ENCODE results near the gene EPB41L1. TPM values are rescaled to one million over a fixed set of nuclear protein-coding genes. Genes with fewer than 3 reads are reported as not detected.

EPB41L1 gene
- total RNA-seq, 1 experiment from 2014 or later: 38.7 TPM

- TF ChIP-seq E2F4 (CRISPR knock-in tag; IDR thresholded peaks at IDR 0.05; ENCODE audit: borderline replicate concordance, low read depth) (no peak), GTF2I (CRISPR knock-in tag; conservative IDR thresholded peaks at IDR 0.05) (no peak), RELA (CRISPR knock-in tag; IDR thresholded peaks at IDR 0.05; ENCODE audit: borderline replicate concordance) (no peak), JUN (CRISPR knock-in tag; IDR thresholded peaks at IDR 0.05) (no peak), STAT6 (CRISPR knock-in tag; conservative IDR thresholded peaks at IDR 0.05; ENCODE audit: low read depth) (no peak)
These were observed 104.9 kb downstream of the EPB41L1 start (continued) for GRCh38 chr20:36259177-36260061.

- Mint-ChIP-seq H3K4me3 (no peak overlapping the region), H3K27ac (no peak overlapping the region), H3K27me3 (ENCODE audit: low read depth) (no peaks in the 10 kb centered on the region), H3K36me3 (peaks cover 7% of the 10 kb centered on the region; the same call in 1 of the 2 replicates), H3K4me1 (peaks cover 15% of the 10 kb centered on the region), H3K9me3 (no peaks in the 10 kb centered on the region)
- ChIA-PET POLR2A (no interaction called here), CTCF (interaction anchor here (0.7 to 3.3 kb wide), 5 partner anchors 13 to 205 kb away, joined by 3 to 18 read pairs (median 5); no protein-coding TSS in a partner anchor)
- no peak for DNase-seq (ENCODE audit: low spot score)
- ATAC-seq: no peak
- no peak for TF ChIP-seq SOX15 (CRISPR knock-in tag; IDR thresholded peaks at IDR 0.05)
- TF ChIP-seq FOXJ3 (CRISPR knock-in tag; IDR thresholded peaks at IDR 0.05; ENCODE audit: borderline replicate concordance): no peak
- TF ChIP-seq FOXP4 (CRISPR knock-in tag; IDR thresholded peaks at IDR 0.05): no peak
- TF ChIP-seq SMAD3 (CRISPR knock-in tag; IDR thresholded peaks at IDR 0.05; ENCODE audit: borderline replicate concordance): no peak
- TF ChIP-seq ZBTB43 (CRISPR knock-in tag; IDR thresholded peaks at IDR 0.05): no peak
- no peak for TF ChIP-seq EMX1 (CRISPR knock-in tag; IDR thresholded peaks at IDR 0.05)
- TF ChIP-seq FOXK1 (CRISPR knock-in tag; IDR thresholded peaks at IDR 0.05): no peak
- no peak for TF ChIP-seq E2F4 (CRISPR knock-in tag; IDR thresholded peaks at IDR 0.05; ENCODE audit: borderline replicate concordance, low read depth)
- no peak for TF ChIP-seq USF1 (CRISPR knock-in tag; IDR thresholded peaks at IDR 0.05)
- TF ChIP-seq ZNF671 (CRISPR knock-in tag; IDR thresholded peaks at IDR 0.05): no peak
- TF ChIP-seq RORB (CRISPR knock-in tag; IDR thresholded peaks at IDR 0.05): no peak
- TF ChIP-seq TEAD1 (CRISPR knock-in tag; IDR thresholded peaks at IDR 0.05): no peak
- no peak for TF ChIP-seq MXD4 (CRISPR knock-in tag; IDR thresholded peaks at IDR 0.05; ENCODE audit: borderline replicate concordance)
- TF ChIP-seq STAT6 (CRISPR knock-in tag; conservative IDR thresholded peaks at IDR 0.05; ENCODE audit: low read depth): no peak
- no peak for TF ChIP-seq ZNF121 (CRISPR knock-in tag; IDR thresholded peaks at IDR 0.05)
- no peak for TF ChIP-seq E2F5 (CRISPR knock-in tag; IDR thresholded peaks at IDR 0.05)
- TF ChIP-seq CTCF (IDR thresholded peaks at IDR 0.05): no peak
These were observed 105.8 kb downstream of the EPB41L1 start for GRCh38 chr20:36260316-36260715.
